A549 (cell line): Measurements from ENCODE around the gene MYO1E. TPM values are rescaled to one million over a fixed set of nuclear protein-coding genes. Genes with fewer than 3 reads are reported as not detected.
"Not testable (repeated sequence)": the region's sequence is repeated elsewhere in the genome, so short reads cannot be mapped to it uniquely, and the experiment has no call there.

Source experiments
- ATAC-seq, 2 experiments: fragments of 200-7000 bp in 1 of 2; fragments of >200 bp in 1 of 2; cut with Nextera tagmentation in 1 of 2; cut with Tn5 transposase in 1 of 2; 3 replicates each; pipeline versions ENCODE4 v1.8.0 to v1.9.1; 2018 to 2020; ENCODE audit warnings: mild to moderate bottlenecking in 1 of 2, moderate library complexity in 1 of 2
- CTCF ChIA-PET: fragments of 300-600 bp; sonication (Branson Sonifier 250); formaldehyde crosslinking; extraction: SDS; loops from one replicate; lab custom pipeline; 2021; ENCODE audit warnings: antibody characterized with exemption, inconsistent platforms; lab: Yijun Ruan, JAX
- POLR2A ChIA-PET: fragments of 350-600 bp; formaldehyde crosslinking; extraction: SDS; loops from one replicate; lab custom pipeline; 2021; ENCODE audit warnings: antibody characterized with exemption, inconsistent platforms; lab: Yijun Ruan, JAX
- DNase-seq, 2 experiments: peaks; one replicate each; pipeline versions ENCODE4 v3.0.0 to v3.0.0-alpha.2; 2011 to 2016; ENCODE audit warnings: low read depth in 1 of 2, low spot score in 1 of 2
- FAIRE-seq: peaks from 2 replicates; lab custom pipeline; 2011; peaks lifted over from hg19 to GRCh38; lab: Jason Lieb, UNC
- H3K27ac ChIP-seq, 2 experiments: fragments of >200 bp; sonication (Bioruptor Twin); formaldehyde crosslinking; 3 replicates each; pipeline ENCODE4 v1.5.1; 2016 to 2017
- H3K4me1 ChIP-seq: fragments of >200 bp; sonication (Bioruptor Twin); formaldehyde crosslinking; 3 replicates; pipeline ENCODE4 v1.6.1; 2016
- H3K4me2 ChIP-seq: fragments of >200 bp; sonication (Bioruptor Twin); formaldehyde crosslinking; 3 replicates; pipeline ENCODE4 v1.6.1; 2016
- H3K4me3 ChIP-seq: fragments of >200 bp; sonication (Bioruptor Twin); formaldehyde crosslinking; 3 replicates; pipeline ENCODE4 v1.5.1; 2016
- H3K9me3 ChIP-seq: fragments of >200 bp; sonication (Bioruptor Twin); formaldehyde crosslinking; 3 replicates; pipeline ENCODE4 v1.6.1; 2016
- CHD4 ChIP-seq: fragments of 200-600 bp; sonication (generic); IDR thresholded peaks from 2 replicates; pipeline ENCODE4 v1.6.1; 2016; ENCODE audit warnings: antibody characterized with exemption, mild to moderate bottlenecking, borderline replicate concordance
- CTCF ChIP-seq: fragments of >200 bp; sonication (Bioruptor Twin); formaldehyde crosslinking; IDR thresholded peaks from 3 replicates; pipeline ENCODE4 v1.5.1; 2016
- EHF ChIP-seq: fragments of 250-450 bp; sonication (Bioruptor Pico); IDR thresholded peaks from 2 replicates; pipeline ENCODE4 v1.5.0; 2020; ENCODE audit warnings: mild to moderate bottlenecking
- ELK1 ChIP-seq: fragments of 150-350 bp; IDR thresholded peaks from 2 replicates; pipeline ENCODE4 v1.6.1; 2014; ENCODE audit warnings: low read depth, mild to moderate bottlenecking, low read length
- EP300 ChIP-seq, 2 experiments: fragments of >200 bp; sonication (Bioruptor Twin); formaldehyde crosslinking; IDR thresholded peaks; 2 replicates in 1 of 2; 3 replicates in 1 of 2; pipeline ENCODE4 v1.6.1; 2016 to 2017
- FOSL2 ChIP-seq, 2 experiments: fragments of 450-650 bp in 1 of 2; fragments of >200 bp in 1 of 2; sonication (Bioruptor Twin) in 1 of 2; formaldehyde crosslinking; IDR thresholded peaks; 2 replicates each; pipeline versions ENCODE4 v1.5.0 to v1.6.1; 2016 to 2020; ENCODE audit warnings: mild to moderate bottlenecking in 1 of 2, moderate library complexity in 1 of 2
- HOXA7 ChIP-seq: fragments of 250-450 bp; sonication (Bioruptor Pico); IDR thresholded peaks from 2 replicates; pipeline ENCODE4 v1.5.0; 2020; ENCODE audit warnings: mild to moderate bottlenecking, moderate library complexity
- HOXB13 ChIP-seq: fragments of 250-450 bp; sonication (Bioruptor Pico); IDR thresholded peaks from 2 replicates; pipeline ENCODE4 v1.5.0; 2020; ENCODE audit warnings: low read depth, mild to moderate bottlenecking, moderate library complexity
- KDM1A ChIP-seq: fragments of 200-600 bp; sonication (generic); IDR thresholded peaks from 2 replicates; pipeline ENCODE4 v1.6.1; 2016; ENCODE audit warnings: low read depth, mild to moderate bottlenecking
- MAFK ChIP-seq: fragments of 450-650 bp; IDR thresholded peaks from 2 replicates; pipeline ENCODE4 v1.6.1; 2014; ENCODE audit not compliant: partially characterized antibody
- MAZ ChIP-seq: fragments of 150-350 bp; IDR thresholded peaks from 2 replicates; pipeline ENCODE4 v1.6.1; 2014; ENCODE audit warnings: antibody characterized with exemption, low read depth, low read length, borderline replicate concordance
- NFE2L2 ChIP-seq: fragments of 150-350 bp; conservative IDR thresholded peaks from 2 replicates; pipeline ENCODE4 v1.6.1; 2014; ENCODE audit warnings: low read length
- PBX3 ChIP-seq: IDR thresholded peaks from 2 replicates; pipeline ENCODE4 v1.6.1; 2012
- WGBS: methylation state at CpG from one replicate; pipeline ENCODE4 v1.1.6; 2017; ENCODE audit errors: missing lambda C conversion rate; 5-methylcytosine and 5-hydroxymethylcytosine counted together
- polyA plus RNA-seq, 4 experiments: library from polyadenylated mRNA; depleted of rRNA in 3 of 4; stranded (reverse); fragments of >200 nt; fragmentation: RNase III in 1 of 4; extraction: RNeasy Plus Mini Kit Qiagen cat#74134 plus additional on column Dnase treatment in 1 of 4; gene quantifications; 2 replicates in 3 of 4; 3 replicates in 1 of 4; pipeline ENCODE4 v1.2.3, GENCODE V29; 2011 to 2017
- TF ChIP-seq, protein P1 (sequence below): fragments of >200 bp; sonication (Bioruptor Twin); formaldehyde crosslinking; IDR thresholded peaks from 2 replicates; pipeline ENCODE4 v1.6.1; 2016

The MYO1E gene
- polyA plus RNA-seq, 2 of the 4 experiments (the other 2 are of a cell fraction), result 202 to 497 TPM

DNA sequence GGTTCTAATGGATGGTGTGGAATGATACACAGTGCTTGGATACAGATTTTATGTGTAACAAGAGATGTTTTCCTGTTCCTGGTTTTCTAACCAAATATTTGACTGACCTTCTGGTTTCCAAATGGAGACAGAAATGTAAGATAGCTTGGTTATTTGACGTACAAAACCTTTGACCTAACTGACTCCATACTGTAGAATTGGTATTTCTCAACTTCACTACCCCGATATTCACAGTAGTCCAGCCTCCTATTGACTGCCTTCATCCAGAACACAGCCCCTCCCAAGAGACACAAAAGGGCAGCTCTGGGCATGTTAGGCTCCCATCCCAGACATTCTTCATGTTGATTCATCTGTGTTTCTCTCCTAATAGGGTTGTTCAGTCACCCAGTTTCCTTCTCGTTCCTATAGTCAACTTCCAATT, 33.4 kb downstream of the MYO1E start:
- WGBS, result 27% methylated on average over 3 of the region's 3 CpGs
- CTCF ChIA-PET, result no interaction called here
- POLR2A ChIA-PET, result no interaction called here

GRCh38 chr15:59338414-59338813, 34.3 kb downstream of the MYO1E start:
- POLR2A ChIA-PET, result no interaction called here
- no peak for FAIRE-seq
- CTCF ChIA-PET, result interaction anchor here (0.7 to 2.1 kb wide), 6 partner anchors 12 to 177 kb away, joined by 3 to 11 read pairs (median 3); no protein-coding TSS in a partner anchor
- no peak overlapping the region for H3K4me2 ChIP-seq
- H3K9me3 ChIP-seq, result no peaks in the 10 kb centered on the region
- TF ChIP-seq MAFK (no peak), NFE2L2 (no peak), CHD4 (no peak), KDM1A (no peak)
- TF ChIP-seq, all 56 proteins: peak for 0
- DNase-seq, result no peak
- WGBS, result 92% methylated on average over 1 of the region's 1 CpG
- no peak overlapping the region for H3K4me3 ChIP-seq
- peaks cover 66% of the 10 kb centered on the region for H3K4me1 ChIP-seq
- peak in 1 of 2 experiments; percentile 27; a peak in 3 of 6 replicates for ATAC-seq
- H3K27ac ChIP-seq, result peak overlapping the region in 1 of 2 experiments; percentile 75; a peak in 3 of 6 replicates

More for the DNA sequence above, 33.4 kb downstream of the MYO1E start:
- FAIRE-seq, result peak; percentile 78
- peak overlapping the region; percentile 26 to 75; a peak in 4 of 6 replicates for H3K27ac ChIP-seq
- H3K4me1 ChIP-seq, result peaks cover 66% of the 10 kb centered on the region
- peak overlapping the region; percentile 31 for H3K4me2 ChIP-seq
- no peaks in the 10 kb centered on the region for H3K9me3 ChIP-seq
- peak in 1 of 2 experiments; percentile 64 for DNase-seq
- TF ChIP-seq HOXB13 (CRISPR knock-in tag) (0 out of 2 replicates have a peak, but pooled peaks have one; percentile 32), EHF (CRISPR knock-in tag) (0 out of 2 replicates have a peak, but pooled peaks have one; percentile 13), HOXA7 (CRISPR knock-in tag) (no peak)
- ATAC-seq, result peak in 1 of 2 experiments; percentile 71; a peak in 3 of 6 replicates
- H3K4me3 ChIP-seq, result no peak overlapping the region

- H3K27ac ChIP-seq, DNase-seq, H3K9me3 ChIP-seq, FAIRE-seq, POLR2A ChIA-PET, ATAC-seq, H3K4me3 ChIP-seq, H3K4me2 ChIP-seq: not testable (repeated sequence)
- H3K4me1 ChIP-seq, result peaks cover 72% of the 10 kb centered on the region
- WGBS, result 91% methylated on average over 4 of the region's 4 CpGs
- CTCF ChIA-PET, result interaction anchor here (0.9 to 2.1 kb wide), 4 partner anchors 9 to 89 kb away, joined by 3 to 11 read pairs (median 4); no protein-coding TSS in a partner anchor
Observed at GRCh38 chr15:59336725-59337124, 35.9 kb downstream of the MYO1E start.

DNA sequence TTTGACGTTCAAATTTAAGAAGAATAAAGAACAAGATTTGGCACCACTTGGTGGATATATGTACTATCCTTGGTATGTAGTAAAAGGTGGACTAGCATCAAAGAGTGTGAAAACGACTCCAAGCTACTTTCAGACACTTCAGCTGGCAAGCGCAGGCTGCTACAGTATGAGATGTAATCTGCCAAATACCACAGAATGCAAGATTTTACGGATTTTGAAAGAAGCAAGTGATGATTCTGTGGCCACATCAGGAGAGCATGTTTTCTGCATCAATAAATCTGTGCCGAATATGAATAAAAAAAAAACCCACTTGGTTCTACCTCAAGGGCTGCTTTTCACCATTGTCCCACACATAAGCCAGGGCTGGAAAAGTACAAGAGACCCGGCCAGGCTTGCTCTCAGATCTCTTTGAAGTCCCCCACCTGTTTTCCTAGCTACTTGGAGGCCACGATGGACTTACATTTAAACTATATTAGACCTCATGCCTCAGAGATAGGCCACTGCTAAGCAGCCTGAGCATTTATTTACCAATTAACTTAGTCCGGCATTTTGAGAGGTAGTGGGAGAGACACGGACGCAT, 37.4 kb downstream of the MYO1E start:
- TF ChIP-seq HOXB13 (CRISPR knock-in tag) (no peak), PBX3 (no peak), EP300 (IDR thresholded peaks at IDR 0.05) (no peak), ELK1 (no peak), MAZ (no peak), FOSL2 (IDR thresholded peaks at IDR 0.05) (no peak), FOSL2 (CRISPR knock-in tag; IDR thresholded peaks at IDR 0.05) (no peak), CTCF (no peak)
- TF ChIP-seq, protein P1, sequence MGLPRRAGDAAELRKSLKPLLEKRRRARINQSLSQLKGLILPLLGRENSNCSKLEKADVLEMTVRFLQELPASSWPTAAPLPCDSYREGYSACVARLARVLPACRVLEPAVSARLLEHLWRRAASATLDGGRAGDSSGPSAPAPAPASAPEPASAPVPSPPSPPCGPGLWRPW, result no peak
- TF ChIP-seq, all 56 proteins: peak for 0
- peak overlapping the region; percentile 28 to 76 for H3K27ac ChIP-seq
- CTCF ChIA-PET, result interaction anchor here (0.6 to 1.9 kb wide), 5 partner anchors 9 to 125 kb away, joined by 3 to 4 read pairs (median 4); no protein-coding TSS in a partner anchor
- peak overlapping the region; percentile 77 for H3K4me2 ChIP-seq
- FAIRE-seq (no peak), DNase-seq (no peak), ATAC-seq (peak; percentile 9 to 35; a peak in 3 of 6 replicates)
- no peaks in the 10 kb centered on the region for H3K9me3 ChIP-seq
- WGBS, result 48% methylated on average over 10 of the region's 10 CpGs
- H3K4me3 ChIP-seq, result no peak overlapping the region
- POLR2A ChIA-PET, result no interaction called here
- peaks cover 82% of the 10 kb centered on the region for H3K4me1 ChIP-seq
